HepG2 (cell line): ENCODE data around the gene NUTF2. TPM values are rescaled to one million over a fixed set of nuclear protein-coding genes. Genes with fewer than 3 reads are reported as not detected.

Experiments used
- EHMT2 ChIP-seq: fragments of 200-600 bp; sonication (generic); IDR thresholded peaks from 2 replicates; pipeline ENCODE4 v1.7.0; 2017; ENCODE audit warnings: antibody characterized with exemption, low read depth, low read length, borderline replicate concordance
- GTF3A ChIP-seq: sonication (generic); formaldehyde crosslinking; conservative IDR thresholded peaks from 2 replicates; pipeline ENCODE4 v1.4.0; 2020; ENCODE audit warnings: mild to moderate bottlenecking, missing genetic modification reagents
- HMGA1 ChIP-seq: sonication (generic); formaldehyde crosslinking; conservative IDR thresholded peaks from 2 replicates; pipeline ENCODE4 v1.4.0; 2020; ENCODE audit warnings: missing genetic modification reagents
- KDM4B ChIP-seq: sonication (generic); formaldehyde crosslinking; IDR thresholded peaks from 2 replicates; pipeline ENCODE4 v1.4.0; 2020; ENCODE audit warnings: missing genetic modification reagents
- KMT2B ChIP-seq: IDR thresholded peaks from 2 replicates; pipeline ENCODE4 v1.6.1; 2016; ENCODE audit warnings: missing genetic modification reagents, missing compliant biosample characterization
- MXD4 ChIP-seq: IDR thresholded peaks from 2 replicates; pipeline ENCODE4 v1.6.1; 2016; ENCODE audit warnings: mild to moderate bottlenecking, missing biosample characterization, missing genetic modification reagents
- MYNN ChIP-seq: sonication (generic); formaldehyde crosslinking; IDR thresholded peaks from 2 replicates; pipeline ENCODE4 v1.4.0; 2020; ENCODE audit warnings: mild to moderate bottlenecking, low read depth, missing genetic modification reagents
- NFIC ChIP-seq: IDR thresholded peaks from 2 replicates; pipeline ENCODE4 v1.6.1; 2012; ENCODE audit warnings: mild to moderate bottlenecking, low read length, inconsistent platforms
- NFKB2 ChIP-seq: sonication (generic); formaldehyde crosslinking; IDR thresholded peaks from 2 replicates; pipeline ENCODE4 v1.4.0; 2020; ENCODE audit warnings: missing genetic modification reagents, borderline replicate concordance
- PPARG ChIP-seq: conservative IDR thresholded peaks from 2 replicates; pipeline ENCODE4 v1.6.1; 2016; ENCODE audit warnings: missing biosample characterization, missing genetic modification reagents
- RBFOX2 ChIP-seq: fragments of 200-400 bp; formaldehyde crosslinking; IDR thresholded peaks from 2 replicates; pipeline ENCODE4 v1.6.1; 2017; ENCODE audit warnings: low read depth, mild to moderate bottlenecking, low read length
- RFXAP ChIP-seq: sonication (generic); formaldehyde crosslinking; IDR thresholded peaks from 2 replicates; pipeline ENCODE4 v1.4.0; 2020; ENCODE audit warnings: missing genetic modification reagents, borderline replicate concordance
- SOX13 ChIP-seq, 3 experiments: fragments of 450-650 bp in 1 of 3; sonication (generic) in 1 of 3; formaldehyde crosslinking in 1 of 3; IDR thresholded peaks in 2 of 3; conservative IDR thresholded peaks in 1 of 3; 2 replicates each; pipeline versions ENCODE4 v1.5.0 to v1.6.1; 2016 to 2020; ENCODE audit warnings: antibody characterized with exemption in 1 of 3, mild to moderate bottlenecking in 1 of 3, missing compliant biosample characterization in 1 of 3, missing genetic modification reagents in 1 of 3, moderate library complexity in 1 of 3
- SYNCRIP ChIP-seq: fragments of 200-400 bp; formaldehyde crosslinking; IDR thresholded peaks from 2 replicates; pipeline ENCODE4 v1.6.1; 2018; ENCODE audit warnings: mild to moderate bottlenecking, low read depth, low read length; ENCODE audit not compliant: insufficient read depth
- TCF7 ChIP-seq: sonication (generic); IDR thresholded peaks from 2 replicates; pipeline ENCODE4 v1.6.1; 2016; ENCODE audit warnings: antibody characterized with exemption, low read depth
- TOPORS ChIP-seq: sonication (generic); formaldehyde crosslinking; IDR thresholded peaks from 2 replicates; pipeline ENCODE4 v1.8.0; 2023; ENCODE audit warnings: mild to moderate bottlenecking, missing genetic modification reagents
- ZKSCAN1 ChIP-seq: fragments of 150-350 bp; IDR thresholded peaks from 2 replicates; pipeline ENCODE4 v1.6.1; 2014; ENCODE audit warnings: low read length
- ZNF607 ChIP-seq: sonication (generic); formaldehyde crosslinking; IDR thresholded peaks from 2 replicates; pipeline ENCODE4 v1.5.1; 2020; ENCODE audit warnings: missing genetic modification reagents, mild to moderate bottlenecking, borderline replicate concordance
- ZNF644 ChIP-seq: IDR thresholded peaks from 2 replicates; pipeline ENCODE4 v1.6.1; 2016; ENCODE audit warnings: low read depth
- polyA plus RNA-seq, 8 experiments: library from polyadenylated mRNA; depleted of rRNA in 3 of 8; stranded (reverse) in 7 of 8; unstranded in 1 of 8; fragments of >200 nt; fragmentation: Illumina TruSeq in 4 of 8; extraction: Trizol in 4 of 8; gene quantifications; 2 replicates each; pipeline versions ENCODE4 v1.2.1 to v1.2.3, GENCODE V29; 2011 to 2016; ENCODE audit warnings: low read depth in 4 of 8, missing spikeins in 1 of 8, mixed read lengths in 1 of 8; ENCODE audit not compliant: insufficient read depth in 1 of 8
- total RNA-seq, 5 experiments: library from RNA; depleted of rRNA; stranded (reverse); fragments of >200 nt; fragmentation: Illumina TruSeq; extraction: Trizol; gene quantifications; 2 replicates each; pipeline ENCODE4 v1.2.3, GENCODE V29; 2016; ENCODE audit warnings: low read depth in 1 of 5
- TF ChIP-seq, protein P1 (sequence below): IDR thresholded peaks from 2 replicates; pipeline ENCODE4 v1.6.1; 2016
- TF ChIP-seq, protein P2 (sequence below): fragments of 450-650 bp; IDR thresholded peaks from 2 replicates; pipeline ENCODE4 v1.6.1; 2017
- TF ChIP-seq, protein P3 (sequence below): sonication (generic); formaldehyde crosslinking; IDR thresholded peaks from 2 replicates; pipeline ENCODE4 v1.5.1; 2020; ENCODE audit warnings: mild to moderate bottlenecking, missing genetic modification reagents, moderate library complexity
- TF ChIP-seq, protein P4 (sequence below): sonication (generic); formaldehyde crosslinking; IDR thresholded peaks from 2 replicates; pipeline ENCODE4 v1.8.0; 2022; ENCODE audit warnings: low read depth, missing genetic modification reagents
- TF ChIP-seq, protein P5 (sequence below): IDR thresholded peaks from 2 replicates; pipeline ENCODE4 v1.6.1; 2016; ENCODE audit warnings: mild to moderate bottlenecking, missing biosample characterization, missing genetic modification reagents

The NUTF2 gene
- total and polyA plus RNA-seq, 2 of the 13 experiments (the other 11 are each of a cell fraction or from before 2014, with no cell fraction given): 168 to 214 TPM

DNA sequence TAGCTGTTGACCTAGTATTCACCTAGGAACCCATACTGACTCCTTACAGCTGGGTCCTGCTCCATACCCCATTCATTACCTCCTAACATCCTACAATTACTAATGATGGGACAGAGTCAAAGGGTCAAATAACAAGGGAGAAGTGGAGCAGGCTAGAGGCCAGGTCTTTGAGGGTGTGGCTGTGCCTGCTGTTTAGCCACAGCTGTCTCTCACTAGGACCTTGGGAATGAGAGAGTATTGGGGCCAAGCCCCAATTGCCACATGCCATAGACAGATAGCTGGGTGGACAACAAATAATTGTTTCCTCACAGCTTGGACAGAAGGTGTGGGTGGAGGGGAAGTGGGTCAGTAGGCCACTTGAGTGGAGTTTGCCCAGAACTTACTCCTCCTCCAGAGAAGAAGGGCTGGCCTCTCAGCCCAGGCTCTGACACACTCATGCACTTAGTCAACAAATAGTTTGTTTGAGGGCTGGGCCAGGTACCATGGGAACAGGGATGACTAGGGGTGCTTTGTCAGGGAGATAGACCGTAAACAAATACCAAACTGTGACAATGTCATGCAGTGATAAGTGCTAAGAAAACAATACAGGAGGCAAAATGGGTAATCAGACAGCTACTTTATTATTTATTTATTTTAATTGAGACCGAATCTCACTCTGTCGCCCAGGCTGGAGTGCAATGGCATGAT, 11.0 kb downstream of the NUTF2 start (continued):
- TF ChIP-seq, protein P1, sequence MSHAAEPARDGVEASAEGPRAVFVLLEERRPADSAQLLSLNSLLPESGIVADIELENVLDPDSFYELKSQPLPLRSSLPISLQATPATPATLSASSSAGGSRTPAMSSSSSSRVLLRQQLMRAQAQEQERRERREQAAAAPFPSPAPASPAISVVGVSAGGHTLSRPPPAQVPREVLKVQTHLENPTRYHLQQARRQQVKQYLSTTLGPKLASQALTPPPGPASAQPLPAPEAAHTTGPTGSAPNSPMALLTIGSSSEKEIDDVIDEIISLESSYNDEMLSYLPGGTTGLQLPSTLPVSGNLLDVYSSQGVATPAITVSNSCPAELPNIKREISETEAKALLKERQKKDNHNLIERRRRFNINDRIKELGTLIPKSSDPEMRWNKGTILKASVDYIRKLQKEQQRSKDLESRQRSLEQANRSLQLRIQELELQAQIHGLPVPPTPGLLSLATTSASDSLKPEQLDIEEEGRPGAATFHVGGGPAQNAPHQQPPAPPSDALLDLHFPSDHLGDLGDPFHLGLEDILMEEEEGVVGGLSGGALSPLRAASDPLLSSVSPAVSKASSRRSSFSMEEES (CRISPR knock-in tag): no peak
- TF ChIP-seq NFIC (no peak), MXD4 (peak; percentile 87; the same call in 1 of the 2 replicates), TCF7 (no peak), KMT2B (CRISPR knock-in tag) (no peak), KDM4B (no peak), NFKB2 (CRISPR knock-in tag) (no peak), RBFOX2 (no peak), ZNF607 (CRISPR knock-in tag) (no peak), TOPORS (no peak), SOX13 (IDR thresholded peaks at IDR 0.05) (peak; percentile 47; the same call in 1 of the 2 replicates), SOX13 (CRISPR knock-in tag; conservative IDR thresholded peaks at IDR 0.05 in 1 of 2, IDR thresholded peaks at IDR 0.05 in 1 of 2) (peak in 1 of 2 experiments; percentile 79; a peak in 2 of 4 replicates), EHMT2 (peak; percentile 26; the same call in 1 of the 2 replicates), RFXAP (CRISPR knock-in tag) (no peak), HMGA1 (CRISPR knock-in tag) (no peak), SYNCRIP (no peak), ZKSCAN1 (0 out of 2 replicates have a peak, but pooled peaks have one; percentile 28), GTF3A (CRISPR knock-in tag) (no peak), ZNF644 (0 out of 2 replicates have a peak, but pooled peaks have one; percentile 26), PPARG (peak; percentile 71; the same call in 1 of the 2 replicates), MYNN (CRISPR knock-in tag) (no peak)
- TF ChIP-seq, protein P2, sequence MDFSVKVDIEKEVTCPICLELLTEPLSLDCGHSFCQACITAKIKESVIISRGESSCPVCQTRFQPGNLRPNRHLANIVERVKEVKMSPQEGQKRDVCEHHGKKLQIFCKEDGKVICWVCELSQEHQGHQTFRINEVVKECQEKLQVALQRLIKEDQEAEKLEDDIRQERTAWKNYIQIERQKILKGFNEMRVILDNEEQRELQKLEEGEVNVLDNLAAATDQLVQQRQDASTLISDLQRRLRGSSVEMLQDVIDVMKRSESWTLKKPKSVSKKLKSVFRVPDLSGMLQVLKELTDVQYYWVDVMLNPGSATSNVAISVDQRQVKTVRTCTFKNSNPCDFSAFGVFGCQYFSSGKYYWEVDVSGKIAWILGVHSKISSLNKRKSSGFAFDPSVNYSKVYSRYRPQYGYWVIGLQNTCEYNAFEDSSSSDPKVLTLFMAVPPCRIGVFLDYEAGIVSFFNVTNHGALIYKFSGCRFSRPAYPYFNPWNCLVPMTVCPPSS: no peak
- TF ChIP-seq, protein P3, sequence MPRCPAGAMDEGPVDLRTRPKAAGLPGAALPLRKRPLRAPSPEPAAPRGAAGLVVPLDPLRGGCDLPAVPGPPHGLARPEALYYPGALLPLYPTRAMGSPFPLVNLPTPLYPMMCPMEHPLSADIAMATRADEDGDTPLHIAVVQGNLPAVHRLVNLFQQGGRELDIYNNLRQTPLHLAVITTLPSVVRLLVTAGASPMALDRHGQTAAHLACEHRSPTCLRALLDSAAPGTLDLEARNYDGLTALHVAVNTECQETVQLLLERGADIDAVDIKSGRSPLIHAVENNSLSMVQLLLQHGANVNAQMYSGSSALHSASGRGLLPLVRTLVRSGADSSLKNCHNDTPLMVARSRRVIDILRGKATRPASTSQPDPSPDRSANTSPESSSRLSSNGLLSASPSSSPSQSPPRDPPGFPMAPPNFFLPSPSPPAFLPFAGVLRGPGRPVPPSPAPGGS: 0 out of 2 replicates have a peak, but pooled peaks have one; percentile 67
- TF ChIP-seq, protein P4, sequence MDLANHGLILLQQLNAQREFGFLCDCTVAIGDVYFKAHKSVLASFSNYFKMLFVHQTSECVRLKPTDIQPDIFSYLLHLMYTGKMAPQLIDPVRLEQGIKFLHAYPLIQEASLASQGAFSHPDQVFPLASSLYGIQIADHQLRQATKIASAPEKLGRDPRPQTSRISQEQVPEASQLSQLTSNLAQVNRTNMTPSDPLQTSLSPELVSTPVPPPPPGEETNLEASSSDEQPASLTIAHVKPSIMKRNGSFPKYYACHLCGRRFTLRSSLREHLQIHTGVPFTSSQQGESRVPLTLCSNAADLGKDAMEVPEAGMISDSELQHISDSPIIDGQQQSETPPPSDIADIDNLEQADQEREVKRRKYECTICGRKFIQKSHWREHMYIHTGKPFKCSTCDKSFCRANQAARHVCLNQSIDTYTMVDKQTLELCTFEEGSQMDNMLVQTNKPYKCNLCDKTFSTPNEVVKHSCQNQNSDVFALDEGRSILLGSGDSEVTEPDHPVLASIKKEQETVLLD (CRISPR knock-in tag): no peak
- TF ChIP-seq, protein P5, sequence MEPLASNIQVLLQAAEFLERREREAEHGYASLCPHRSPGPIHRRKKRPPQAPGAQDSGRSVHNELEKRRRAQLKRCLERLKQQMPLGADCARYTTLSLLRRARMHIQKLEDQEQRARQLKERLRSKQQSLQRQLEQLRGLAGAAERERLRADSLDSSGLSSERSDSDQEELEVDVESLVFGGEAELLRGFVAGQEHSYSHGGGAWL (CRISPR knock-in tag): no peak
